HG03025 (cell line): Measurements from ENCODE around the gene FAM83G.
"Not testable (repeated sequence)": the region's sequence is repeated elsewhere in the genome, so short reads cannot be mapped to it uniquely, and the experiment has no call there.

Experiments used
- ATAC-seq: cut with Tn5 transposase; IDR thresholded peaks from one replicate; pipeline ENCODE4 v1.9.1; 2021; ENCODE audit warnings: mild to moderate bottlenecking, moderate library complexity; ENCODE audit not compliant: unreplicated experiment, low FRiP score

The FAM83G gene

GRCh38 chr17:19004421-19005136, at the start of gene FAM83G:
Gene FAM83G, minus strand, starts transcription at chr17:19004764. Its CDS starts 723 bp downstream, at chr17:19004041.
- no peak for ATAC-seq

GRCh38 chr17:19048826-19049225, 44.3 kb upstream of the FAM83G start:
- ATAC-seq, result not testable (repeated sequence)

GRCh38 chr17:19047510-19047909, 42.9 kb upstream of the FAM83G start:
- not testable (repeated sequence) for ATAC-seq

- ATAC-seq, result not testable (repeated sequence)
Observed at GRCh38 chr17:19046782-19047375, 42.3 kb upstream of the FAM83G start, which contains the start of gene GRAP. Gene GRAP, minus strand, starts transcription at chr17:19046957. Its CDS starts 31 bp downstream, at chr17:19046926.

GRCh38 chr17:19044643-19045042, 40.1 kb upstream of the FAM83G start:
- ATAC-seq, result not testable (repeated sequence)

- not testable (repeated sequence) for ATAC-seq
Observed at GRCh38 chr17:19043032-19043431, 38.5 kb upstream of the FAM83G start.

GRCh38 chr17:19042369-19042768, 37.8 kb upstream of the FAM83G start:
- ATAC-seq, result not testable (repeated sequence)

GRCh38 chr17:19041871-19042270, 37.3 kb upstream of the FAM83G start:
- not testable (repeated sequence) for ATAC-seq

- ATAC-seq, result not testable (repeated sequence)
Observed at GRCh38 chr17:19040350-19040749, 35.8 kb upstream of the FAM83G start.

GRCh38 chr17:19038730-19039129, 34.2 kb upstream of the FAM83G start:
- ATAC-seq, result not testable (repeated sequence)

GRCh38 chr17:19038007-19038406, 33.4 kb upstream of the FAM83G start:
- not testable (repeated sequence) for ATAC-seq

GRCh38 chr17:19037547-19037946, 33.0 kb upstream of the FAM83G start:
- ATAC-seq, result not testable (repeated sequence)

- not testable (repeated sequence) for ATAC-seq
Observed at GRCh38 chr17:19036186-19036585, 31.6 kb upstream of the FAM83G start.

GRCh38 chr17:19032377-19032988, 27.9 kb upstream of the FAM83G start:
- ATAC-seq, result not testable (repeated sequence)

GRCh38 chr17:19031729-19032128, 27.2 kb upstream of the FAM83G start:
- not testable (repeated sequence) for ATAC-seq

- ATAC-seq, result not testable (repeated sequence)
Observed at GRCh38 chr17:19030771-19031449, 26.3 kb upstream of the FAM83G start.

GRCh38 chr17:19029740-19030139, 25.2 kb upstream of the FAM83G start:
- ATAC-seq, result not testable (repeated sequence)

GRCh38 chr17:19028671-19029070, 24.1 kb upstream of the FAM83G start:
- not testable (repeated sequence) for ATAC-seq

GRCh38 chr17:19024101-19025078, 19.8 kb upstream of the FAM83G start:
- no peak for ATAC-seq
